HG03521 (cell line): Measurements from ENCODE around the gene RRAS2.
"Not testable (repeated sequence)": the region's sequence is repeated elsewhere in the genome, so short reads cannot be mapped to it uniquely, and the experiment has no call there.

Experiments
- ATAC-seq: cut with Tn5 transposase; IDR thresholded peaks from one replicate; pipeline ENCODE4 v1.9.1; 2021; ENCODE audit warnings: mild to moderate bottlenecking, moderate library complexity; ENCODE audit not compliant: unreplicated experiment

RRAS2 gene

GRCh38 chr11:14308897-14309387 is 50.0 kb downstream of the RRAS2 start:
- ATAC-seq, result no peak

GRCh38 chr11:14308114-14308896 is 50.7 kb downstream of the RRAS2 start:
- peak; percentile 48 for ATAC-seq

- ATAC-seq, result no peak
These were observed 52.5 kb downstream of the RRAS2 start for GRCh38 chr11:14306481-14306880.

- no peak for ATAC-seq
These were observed 53.3 kb downstream of the RRAS2 start for GRCh38 chr11:14305649-14306048.

GRCh38 chr11:14304601-14305000 is 54.4 kb downstream of the RRAS2 start:
- no peak for ATAC-seq

- ATAC-seq, result peak; percentile 87
These were observed 58.2 kb downstream of the RRAS2 start for GRCh38 chr11:14300661-14301304.

GRCh38 chr11:14299921-14300320 is 59.1 kb downstream of the RRAS2 start:
- no peak for ATAC-seq

- no peak for ATAC-seq
These were observed 68.6 kb downstream of the RRAS2 start for GRCh38 chr11:14290422-14290821.

- ATAC-seq, result no peak
These were observed 70.6 kb downstream of the RRAS2 start for GRCh38 chr11:14288189-14288935.

GRCh38 chr11:14278869-14279268 is 80.1 kb downstream of the RRAS2 start:
- ATAC-seq, result not testable (repeated sequence)

- ATAC-seq, result no peak
These were observed 83.9 kb downstream of the RRAS2 start for GRCh38 chr11:14275076-14275475.

GRCh38 chr11:14273895-14274294 is 85.1 kb downstream of the RRAS2 start:
- no peak for ATAC-seq

- ATAC-seq, result peak; percentile 51
These were observed 88.1 kb downstream of the RRAS2 start for GRCh38 chr11:14270690-14271542.

- ATAC-seq, result no peak
These were observed 89.0 kb downstream of the RRAS2 start for GRCh38 chr11:14269692-14270573.

GRCh38 chr11:14267861-14268635 is 90.9 kb downstream of the RRAS2 start:
- ATAC-seq, result no peak

- ATAC-seq, result no peak
These were observed 92.4 kb downstream of the RRAS2 start for GRCh38 chr11:14266622-14267021.

GRCh38 chr11:14264966-14265365 is 94.0 kb downstream of the RRAS2 start:
- ATAC-seq, result no peak

- ATAC-seq, result no peak
These were observed 96.6 kb downstream of the RRAS2 start for GRCh38 chr11:14262271-14262846.

GRCh38 chr11:14261066-14261465 is 97.9 kb downstream of the RRAS2 start:
- ATAC-seq, result no peak
